SK-N-SH treated with all-trans-retinoic acid at 6 μM for 48 hours (cell line): Measurements from ENCODE around the gene AAMP.

Experiments
- ARNTL ChIP-seq: fragments of 450-650 bp; formaldehyde crosslinking; IDR thresholded peaks from 2 replicates; pipeline ENCODE4 v1.5.0; 2020; ENCODE audit warnings: low read depth, mild to moderate bottlenecking, moderate library complexity, borderline replicate concordance
- POU6F1 ChIP-seq: fragments of 250-450 bp; sonication (Bioruptor Pico); IDR thresholded peaks from 2 replicates; pipeline ENCODE4 v1.8.0; 2021; ENCODE audit warnings: low read depth, mild to moderate bottlenecking, moderate library complexity, borderline replicate concordance
- RARB ChIP-seq: fragments of 250-450 bp; sonication (Bioruptor Pico); IDR thresholded peaks from 2 replicates; pipeline ENCODE4 v1.8.0; 2021; ENCODE audit warnings: mild to moderate bottlenecking, moderate library complexity
- ZC3H10 ChIP-seq: fragments of 250-450 bp; sonication (Bioruptor Pico); IDR thresholded peaks from 2 replicates; pipeline ENCODE4 v1.5.1; 2021; ENCODE audit warnings: mild to moderate bottlenecking, moderate library complexity
- ZFP3 ChIP-seq: fragments of 250-450 bp; sonication (Bioruptor Pico); IDR thresholded peaks from 2 replicates; pipeline ENCODE4 v1.5.0; 2020; ENCODE audit warnings: mild to moderate bottlenecking, moderate library complexity
- ZFP30 ChIP-seq: fragments of 450-650 bp; formaldehyde crosslinking; IDR thresholded peaks from 2 replicates; pipeline ENCODE4 v1.5.0; 2022; ENCODE audit warnings: mild to moderate bottlenecking, moderate library complexity

GRCh38 chr2:218286570-218287459 lies 16.9 kb upstream of the AAMP start:
- TF ChIP-seq ARNTL (CRISPR knock-in tag) (no peak), ZFP30 (CRISPR knock-in tag) (peak; percentile 74), ZFP3 (no peak), RARB (CRISPR knock-in tag) (no peak), ZC3H10 (no peak), POU6F1 (CRISPR knock-in tag) (no peak)
